ENCODE measurements around the gene UBTD1. TPM values are rescaled to one million over a fixed set of nuclear protein-coding genes. Genes with fewer than 3 reads are reported as not detected.
A peak's percentile ranks its signal among the peaks of the same experiment; 100 is the strongest.

Gene UBTD1
- total RNA-seq, 1 donor from 2014 or later = 25.1 TPM

DNA sequence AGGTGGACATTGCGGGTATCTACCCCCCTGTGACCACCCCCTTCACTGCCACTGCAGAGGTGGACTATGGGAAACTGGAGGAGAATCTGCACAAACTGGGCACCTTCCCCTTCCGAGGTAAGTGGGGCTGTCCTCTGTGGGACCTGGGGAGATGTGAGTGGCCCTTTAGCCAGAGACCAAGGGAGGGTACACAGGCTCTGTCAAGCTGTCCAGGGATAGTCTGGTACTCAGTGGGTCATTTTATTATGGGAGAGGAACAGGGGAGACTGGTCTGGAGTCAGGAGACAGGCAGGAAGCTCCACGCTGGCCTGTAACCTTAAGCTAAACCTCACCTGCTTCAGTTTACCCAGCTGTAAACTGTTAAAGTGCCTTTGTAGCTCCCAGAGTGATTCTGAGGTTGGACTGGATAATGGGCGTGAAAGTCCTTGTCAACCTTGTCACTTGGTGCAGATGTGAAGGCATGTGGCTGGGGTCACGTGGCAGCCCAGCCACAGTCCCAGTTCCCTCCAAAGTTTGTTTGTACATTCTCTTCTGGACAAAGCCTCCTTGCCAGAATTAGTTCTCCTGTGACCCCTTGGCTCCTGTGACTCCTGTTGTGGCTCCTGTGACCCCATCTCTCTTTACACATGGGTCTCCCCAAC is 86.2 kb downstream of the UBTD1 start:
- no peak for DNase-seq

DNA sequence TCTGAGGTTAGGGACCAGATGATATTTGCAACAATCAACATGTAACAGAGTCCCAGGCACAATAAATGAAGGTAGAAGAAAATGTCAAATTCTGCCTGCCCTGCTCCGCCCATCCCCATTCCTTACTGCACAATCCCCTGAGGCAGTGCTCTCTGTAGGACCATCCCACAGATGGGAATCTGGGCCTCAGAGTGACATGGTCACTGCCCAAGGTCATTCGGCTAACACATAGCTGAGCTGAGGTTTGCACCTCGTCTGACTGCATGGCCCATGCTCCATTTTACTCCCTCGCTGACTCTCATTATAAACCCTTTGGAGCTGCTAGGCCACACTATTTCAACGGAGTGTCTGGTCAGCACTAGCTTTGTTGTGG is 86.7 kb downstream of the UBTD1 start:
- no peak for DNase-seq

- DNase-seq = no peak
These were observed 88.5 kb downstream of the UBTD1 start for GRCh38 chr10:97587183-97587582.

- DNase-seq = no peak
These were observed 90.8 kb downstream of the UBTD1 start, which contains the start of gene C10orf62 for GRCh38 chr10:97589479-97589878. Gene C10orf62, plus strand, starts transcription at chr10:97589721. Its CDS starts 177 bp downstream, at chr10:97589898.

DNA sequence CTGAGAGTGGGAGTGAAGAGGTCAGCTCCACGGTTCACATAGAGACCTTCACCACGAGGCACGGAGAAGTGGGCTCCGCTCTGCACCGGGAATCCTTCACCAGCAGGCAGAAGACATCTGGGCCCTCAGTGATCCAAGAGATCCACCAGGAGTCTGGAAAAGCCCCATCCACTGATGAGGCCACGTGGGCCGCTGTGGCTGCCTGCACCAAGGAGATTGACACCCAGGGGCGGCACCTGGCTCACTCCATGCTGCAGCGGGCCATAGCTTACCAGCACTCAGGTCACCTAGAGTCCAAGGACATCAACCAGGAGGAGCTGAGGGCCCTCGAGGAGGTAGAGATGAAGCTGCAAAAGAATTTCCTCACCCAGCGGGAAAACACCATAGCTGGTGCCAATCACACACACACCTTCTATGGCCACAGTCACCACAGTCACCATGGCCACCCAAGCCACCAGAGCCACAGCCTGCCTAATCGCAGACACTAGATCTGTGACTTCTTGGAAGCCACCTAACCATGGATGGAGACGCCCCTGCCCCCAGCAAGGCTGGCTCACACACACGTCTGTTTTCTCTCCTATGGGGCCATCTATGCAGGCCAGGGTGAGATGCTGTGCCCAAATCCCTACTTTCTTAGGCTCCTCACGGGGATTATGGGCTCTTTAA is 91.5 kb downstream of the UBTD1 start:
- no peak for DNase-seq

GRCh38 chr10:97590748-97591495 is 92.2 kb downstream of the UBTD1 start:
- no peak for DNase-seq

DNA sequence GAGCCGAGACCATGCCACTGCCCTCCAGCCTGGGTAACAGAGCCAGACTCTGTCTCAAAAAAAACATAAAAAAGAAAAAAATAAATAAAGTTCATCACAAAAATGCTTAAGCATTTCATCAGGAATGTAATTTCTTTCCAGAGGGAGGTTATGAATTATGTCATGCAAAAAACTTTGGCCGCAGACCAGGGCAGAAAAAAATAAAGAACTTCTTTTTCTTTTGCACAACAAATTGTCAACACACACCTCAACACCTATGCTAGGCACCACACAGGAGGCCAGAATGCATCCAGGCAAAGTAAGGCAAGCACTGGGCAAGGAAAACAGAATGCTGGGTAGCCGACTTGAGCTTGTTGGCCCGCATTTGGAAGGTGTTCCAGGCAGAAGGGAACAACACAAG is 94.7 kb downstream of the UBTD1 start:
- DNase-seq = peak; percentile 50

DNA sequence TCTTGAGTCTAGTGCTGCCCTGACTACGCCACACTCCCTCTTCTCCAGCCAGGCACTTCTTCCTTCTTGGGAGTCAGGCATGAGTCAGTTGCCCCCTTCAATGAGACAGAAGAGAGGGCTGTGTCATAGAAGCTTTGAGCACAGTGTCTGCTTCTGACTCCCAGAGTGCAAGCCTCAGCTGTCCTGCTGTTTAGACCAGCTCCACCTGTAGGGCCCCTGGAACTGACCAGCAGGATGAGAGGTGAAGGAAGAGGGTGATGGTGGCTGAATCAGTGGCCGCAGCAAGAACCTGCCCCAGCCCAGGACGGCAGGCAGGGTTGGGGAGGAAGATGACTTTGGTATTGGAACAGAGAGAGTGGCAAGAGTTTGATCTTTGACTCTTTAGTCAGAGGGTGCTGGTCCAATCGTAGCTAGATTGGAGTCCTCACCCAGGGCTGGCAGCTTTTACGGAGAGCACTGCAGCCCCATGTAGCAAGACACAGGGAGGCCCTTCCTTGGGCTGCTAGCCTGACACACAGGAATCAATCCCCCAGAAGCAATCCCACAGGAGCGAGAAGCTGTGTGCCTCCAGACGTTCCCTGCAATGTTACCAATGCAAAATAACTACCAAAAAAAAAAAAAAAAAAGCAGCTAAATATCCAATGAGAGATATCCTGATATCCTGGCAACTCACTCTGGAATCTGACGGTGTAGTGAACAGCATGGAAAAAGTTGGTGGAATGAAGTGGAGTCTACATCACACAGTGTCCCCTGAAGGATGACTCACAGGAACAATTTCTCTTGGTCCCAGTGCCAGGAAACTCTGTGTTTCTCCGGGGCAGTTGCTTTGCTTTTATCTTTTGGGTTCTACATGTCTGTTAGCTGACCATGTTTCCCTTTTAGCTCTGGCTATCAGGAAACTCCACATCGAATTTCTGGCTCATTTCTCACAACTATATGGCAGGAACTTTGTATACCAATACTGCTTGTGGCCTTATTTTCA is 97.7 kb downstream of the UBTD1 start:
- DNase-seq = no peak

DNA sequence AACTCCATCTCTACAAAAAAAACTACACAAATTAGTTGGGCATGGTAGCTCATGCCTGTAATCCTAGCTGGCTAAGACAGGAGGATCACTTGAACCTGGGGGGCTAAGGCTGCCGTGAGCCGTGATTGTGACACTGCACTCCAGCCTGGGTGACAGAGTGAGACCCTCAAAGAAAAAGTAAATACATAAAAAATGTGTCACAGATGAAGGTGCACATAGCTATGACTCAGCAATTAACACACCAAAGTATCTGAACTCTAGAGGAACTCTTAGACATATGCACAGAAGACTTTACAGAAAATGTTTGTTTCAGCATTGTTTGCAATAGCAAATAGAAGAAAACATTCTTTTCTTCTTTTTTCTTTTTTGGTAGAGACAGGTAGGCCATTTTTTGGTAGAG is 99.1 kb downstream of the UBTD1 start:
- DNase-seq = no peak

- DNase-seq = no peak
These were observed 99.9 kb downstream of the UBTD1 start for GRCh38 chr10:97598407-97599271.

DNA sequence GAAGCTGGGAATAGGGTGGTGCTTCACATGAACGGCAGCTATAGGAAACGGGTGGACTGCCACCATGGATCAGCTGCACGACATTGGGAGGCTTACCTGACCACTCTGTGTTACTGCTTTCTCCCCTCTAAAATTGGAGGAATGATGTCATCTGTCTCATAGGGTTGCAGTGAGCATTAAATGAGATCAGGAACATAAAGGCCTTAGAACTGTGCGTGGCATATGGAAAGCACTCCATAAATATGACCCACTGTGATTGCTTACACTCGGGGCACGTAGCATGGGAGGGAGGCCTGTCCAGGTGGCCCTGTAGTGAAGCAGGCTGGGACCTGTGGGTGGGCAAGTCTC is 100.5 kb downstream of the UBTD1 start:
- no peak for DNase-seq

- DNase-seq = no peak
These were observed 101.9 kb downstream of the UBTD1 start for GRCh38 chr10:97600616-97601015.

DNA sequence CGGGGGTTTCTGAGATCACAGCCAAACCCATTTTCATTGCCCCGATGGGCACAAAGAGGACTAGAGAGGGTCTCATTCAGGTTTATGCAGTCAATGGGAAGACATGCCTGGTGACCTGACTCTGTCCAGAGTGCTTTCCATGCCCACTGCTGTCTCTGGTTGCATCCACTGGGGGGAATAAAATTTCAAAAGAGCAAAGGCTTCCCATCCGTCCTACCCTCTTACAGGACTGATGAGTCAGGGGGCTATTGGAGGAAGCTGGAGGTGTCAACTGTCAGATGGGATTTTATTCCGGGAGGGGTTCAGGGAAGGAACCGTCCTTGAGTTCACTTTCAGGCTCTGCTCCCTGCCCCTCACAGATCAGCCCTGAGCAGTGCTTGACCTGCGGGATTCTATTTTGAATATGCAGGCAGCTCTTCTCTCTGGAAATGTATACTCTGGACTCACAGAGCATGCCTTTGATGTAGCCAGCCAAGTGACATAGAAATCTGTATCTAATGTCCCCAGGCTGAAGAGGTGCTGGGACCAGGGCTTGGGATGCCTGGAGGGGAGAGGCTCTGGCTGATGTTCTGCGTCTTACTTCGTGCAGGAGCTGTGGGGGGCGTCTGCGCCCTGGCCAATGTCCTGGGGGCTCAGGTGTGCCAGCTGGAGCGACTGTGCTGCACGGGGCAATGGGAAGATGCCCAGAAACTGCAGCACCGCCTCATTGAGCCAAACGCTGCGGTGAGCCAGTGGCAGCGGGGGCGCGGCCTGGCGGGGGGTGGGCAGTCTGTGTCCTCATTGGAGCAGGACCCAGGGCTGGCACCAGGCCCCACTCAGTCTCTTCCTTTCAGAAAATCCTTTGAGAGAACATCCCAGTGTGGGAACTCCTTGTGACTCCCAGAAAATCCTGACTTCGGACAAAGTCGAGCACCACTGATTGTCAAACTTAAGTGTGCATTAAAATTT is 102.8 kb downstream of the UBTD1 start:
- peak; percentile 37 for DNase-seq

DNA sequence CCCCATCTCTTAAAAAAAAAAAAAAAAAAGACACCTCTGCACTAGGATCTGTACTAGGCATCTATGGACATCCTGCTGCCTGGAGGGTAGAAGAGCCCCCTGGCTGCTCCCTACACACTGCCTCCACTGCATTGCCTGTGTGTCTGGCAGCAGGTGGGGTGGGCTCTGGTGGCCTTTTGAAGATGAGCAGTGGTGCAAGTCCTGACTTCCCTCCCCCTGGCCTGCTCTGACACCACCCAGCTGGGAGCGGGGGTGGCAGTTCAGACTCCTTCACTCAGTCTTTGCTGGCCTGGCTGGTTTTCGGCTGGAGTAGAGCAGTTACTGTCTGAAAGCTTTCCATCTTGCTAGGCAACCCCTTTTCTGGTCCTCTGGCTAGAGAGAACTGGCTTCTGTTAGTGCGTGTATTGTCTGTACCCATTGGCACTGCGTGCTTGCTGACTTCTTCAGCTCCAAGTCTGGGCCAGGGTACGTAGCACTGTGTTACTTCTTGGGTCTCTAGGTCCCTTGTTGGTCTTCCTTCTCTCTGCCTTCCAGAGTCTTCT is 108.4 kb downstream of the UBTD1 start:
- DNase-seq = no peak

DNA sequence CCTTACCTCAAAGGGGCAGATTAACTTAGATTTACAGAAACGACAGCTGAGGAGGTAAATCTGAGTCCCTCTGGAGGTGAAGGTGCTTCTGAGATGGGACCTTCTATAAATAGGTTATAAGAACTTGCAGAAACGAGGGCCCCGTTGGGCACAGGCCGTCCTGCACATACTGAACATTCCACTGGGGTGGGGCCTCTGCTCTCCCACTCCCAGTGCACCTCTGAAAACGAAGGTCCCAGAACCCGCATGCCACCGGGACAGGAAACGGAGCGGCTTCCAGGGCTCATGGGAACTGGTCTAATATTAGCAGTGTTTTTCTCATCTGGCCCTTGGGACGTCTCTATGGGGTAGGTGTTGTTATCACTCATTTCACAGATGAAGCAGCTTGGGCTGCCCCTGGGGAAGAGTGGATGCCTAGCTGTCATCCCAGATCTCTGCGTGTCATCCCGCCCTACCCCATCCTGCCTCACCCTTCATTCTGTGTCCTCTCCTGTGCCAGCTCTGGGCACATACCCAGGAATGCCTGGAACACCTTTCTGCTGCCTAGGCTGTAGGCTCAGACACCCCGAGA is 110.4 kb downstream of the UBTD1 start:
- DNase-seq = peak; percentile 77

DNA sequence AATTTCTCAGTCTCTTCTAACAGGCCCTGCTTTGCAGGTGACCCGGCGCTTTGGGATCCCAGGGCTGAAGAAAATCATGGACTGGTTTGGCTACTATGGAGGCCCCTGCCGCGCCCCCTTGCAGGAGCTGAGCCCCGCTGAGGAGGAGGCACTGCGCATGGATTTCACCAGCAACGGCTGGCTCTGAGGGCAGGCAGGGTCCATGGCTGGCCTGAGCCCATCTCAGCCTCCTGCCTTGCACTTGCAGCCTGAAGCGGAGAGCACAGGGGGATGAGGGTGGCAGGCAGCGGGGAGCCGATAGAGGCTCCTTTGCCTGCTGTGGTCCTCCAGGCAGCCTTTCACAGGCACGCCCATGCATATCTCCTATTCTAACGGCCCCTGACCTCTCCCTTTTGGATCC is 112.7 kb downstream of the UBTD1 start:
- DNase-seq = no peak

- peak; percentile 79 for DNase-seq
These were observed 113.7 kb downstream of the UBTD1 start for GRCh38 chr10:97612386-97612785.

- no peak for DNase-seq
These were observed 119.6 kb downstream of the UBTD1 start for GRCh38 chr10:97618285-97618684.

GRCh38 chr10:97618733-97619132 is 120.0 kb downstream of the UBTD1 start:
- no peak for DNase-seq

Data from tongue (tissue), 2 donors.